SKM-1 (cell line): ENCODE measurements around the gene ADK.

Experiments
- DNase-seq: peaks from one replicate; lab custom pipeline; 2025; ENCODE audit not compliant: unreplicated experiment; lab: John Stamatoyannopoulos, UW

The ADK gene

DNA sequence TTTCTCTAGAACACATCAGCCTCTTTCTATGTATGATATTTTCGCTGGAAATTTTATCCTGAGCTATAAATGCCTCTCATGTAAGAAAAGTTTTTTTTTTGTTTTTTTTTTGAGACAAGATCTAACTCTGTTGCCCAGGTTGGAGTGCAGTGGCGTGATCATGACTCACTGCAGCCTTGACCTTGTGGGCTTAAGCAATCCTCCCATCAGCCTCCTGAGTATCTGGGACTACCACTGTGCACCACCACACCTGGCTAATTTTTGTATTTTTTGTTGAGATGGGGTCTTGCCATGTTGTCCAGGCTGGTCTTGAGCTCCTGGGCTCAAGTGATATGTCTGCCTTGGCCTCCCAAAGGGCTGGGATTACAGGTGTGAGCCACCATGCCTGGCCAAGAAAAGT, 80.4 kb downstream of the ADK start:
- no peak for DNase-seq

DNA sequence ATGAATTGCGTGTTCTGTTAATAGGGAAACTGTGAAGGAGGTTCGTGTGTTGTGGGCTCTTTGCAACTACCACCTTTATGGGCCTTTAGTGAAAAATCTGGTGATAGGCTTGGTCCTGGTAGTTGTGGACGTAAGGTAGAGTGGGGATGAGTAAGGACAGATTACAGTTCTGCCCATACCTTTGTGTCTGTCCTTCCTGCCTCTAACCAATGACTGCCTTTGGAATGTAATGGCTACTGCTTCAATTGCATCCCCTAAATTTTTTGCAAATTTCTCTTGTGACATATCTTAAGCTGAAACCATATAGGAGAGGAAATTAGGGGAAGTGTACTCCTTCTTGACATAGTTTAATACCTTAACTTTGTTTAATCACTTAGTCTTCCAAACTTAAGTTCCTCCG, 82.3 kb downstream of the ADK start:
- no peak for DNase-seq

DNA sequence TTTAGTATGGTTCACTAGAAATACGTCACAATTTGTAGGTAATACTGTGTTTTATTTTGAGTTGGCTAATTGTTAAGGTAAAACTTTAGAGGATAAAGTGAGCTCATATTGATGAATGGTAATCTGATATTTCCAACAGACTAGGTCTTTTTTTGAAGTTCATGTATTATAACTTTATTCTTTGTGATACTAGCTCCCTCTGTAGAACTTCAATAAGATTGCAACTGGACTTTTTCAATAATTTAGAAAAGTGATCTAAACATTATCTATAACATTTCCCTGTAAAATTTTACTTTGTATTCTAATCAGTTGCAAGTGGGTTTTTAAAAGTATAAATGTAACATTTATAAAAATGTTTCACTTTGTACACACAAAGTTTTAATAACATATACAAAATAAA, 83.5 kb downstream of the ADK start:
- DNase-seq, result no peak

DNA sequence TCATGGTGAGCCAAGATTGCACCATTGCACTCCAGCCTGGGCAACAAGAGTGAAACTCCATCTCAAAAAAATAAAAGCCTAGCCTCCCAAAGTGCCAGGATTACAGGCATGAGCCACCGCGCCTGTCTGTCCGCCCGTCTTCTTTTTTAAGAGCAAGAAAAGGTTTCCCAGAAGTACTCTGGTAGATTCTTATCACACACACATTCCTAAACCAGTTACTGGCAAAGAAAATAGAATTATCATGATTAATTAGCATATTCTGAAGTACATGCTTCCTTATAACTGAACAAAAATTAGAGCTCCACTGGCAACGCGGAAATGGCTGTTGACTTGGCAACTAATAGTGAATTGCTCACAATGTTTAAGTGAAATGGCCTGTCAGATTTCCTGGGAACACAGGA, 87.0 kb downstream of the ADK start:
- DNase-seq, result no peak

- no peak for DNase-seq
Measured at GRCh38 chr10:74238516-74238915, 87.5 kb downstream of the ADK start.

DNA sequence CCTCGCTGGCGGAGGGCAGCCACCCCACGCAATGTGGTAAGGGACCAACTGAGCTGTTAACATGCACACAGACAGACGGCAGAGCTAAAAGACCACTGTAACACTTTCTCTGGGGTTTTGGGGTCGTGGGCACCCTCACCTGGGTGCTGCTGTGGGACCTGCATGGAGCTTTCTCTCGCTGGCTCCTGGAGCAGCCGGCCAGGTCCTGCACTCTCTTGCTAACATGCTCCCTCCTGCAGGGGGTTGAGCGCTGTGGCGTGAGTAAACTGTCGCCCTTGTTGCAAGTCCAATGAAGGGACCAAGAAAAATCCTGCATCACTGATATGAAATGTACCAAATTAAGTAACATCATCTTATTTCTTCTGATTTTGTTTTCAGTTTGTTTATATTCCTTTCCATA, 92.0 kb downstream of the ADK start:
- no peak for DNase-seq

GRCh38 chr10:74244097-74244685, 93.2 kb downstream of the ADK start:
- DNase-seq, result no peak

- no peak for DNase-seq
Measured at GRCh38 chr10:74244807-74245206, 93.8 kb downstream of the ADK start.

DNA sequence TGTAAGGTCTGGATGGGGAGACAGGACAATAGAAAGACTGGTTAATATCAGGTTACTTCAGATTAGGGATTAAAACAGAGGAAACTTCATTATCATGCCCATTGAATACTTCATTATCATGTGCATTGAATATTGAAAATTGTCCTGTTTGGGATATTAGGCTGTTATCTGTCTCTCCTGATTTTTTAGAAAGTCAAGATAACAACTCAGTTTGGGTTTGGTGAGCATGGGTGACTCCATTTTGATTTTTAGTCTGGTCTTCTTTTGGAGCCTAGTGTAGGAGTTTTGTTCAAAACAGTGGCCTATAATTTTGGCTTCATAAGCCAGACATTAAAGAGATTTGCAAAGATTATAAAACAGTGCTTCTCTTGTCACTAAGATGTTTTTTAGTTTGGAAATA, 95.5 kb downstream of the ADK start:
- no peak for DNase-seq

- DNase-seq, result no peak
Measured at GRCh38 chr10:74249865-74250264, 98.8 kb downstream of the ADK start.

- DNase-seq, result peak; percentile 13
Measured at GRCh38 chr10:74255214-74255613, 104.2 kb downstream of the ADK start.

- DNase-seq, result peak; percentile 33
Measured at GRCh38 chr10:74255888-74256357, 104.9 kb downstream of the ADK start.

GRCh38 chr10:74262856-74263255, 111.8 kb downstream of the ADK start:
- no peak for DNase-seq

GRCh38 chr10:74263996-74264395, 113.0 kb downstream of the ADK start:
- DNase-seq, result no peak

DNA sequence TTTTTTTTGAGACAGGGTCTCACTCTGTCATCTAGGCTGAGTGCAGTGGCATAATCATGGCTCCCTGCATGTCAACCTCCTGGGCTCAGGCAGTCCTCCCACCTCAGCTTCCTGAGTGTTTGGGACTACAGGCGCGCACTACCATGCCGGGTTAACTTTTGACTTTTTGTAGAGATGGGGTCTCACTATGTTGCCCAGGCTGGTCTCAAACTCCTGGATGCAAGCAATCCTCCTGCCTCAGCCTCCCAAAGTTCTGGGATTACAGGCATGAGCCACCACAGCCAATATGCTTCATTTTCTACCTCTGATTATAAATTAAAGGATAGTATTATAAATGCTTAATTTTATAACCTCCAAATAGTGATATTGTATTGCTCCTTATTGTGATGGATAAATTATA, 121.3 kb downstream of the ADK start:
- no peak for DNase-seq

DNA sequence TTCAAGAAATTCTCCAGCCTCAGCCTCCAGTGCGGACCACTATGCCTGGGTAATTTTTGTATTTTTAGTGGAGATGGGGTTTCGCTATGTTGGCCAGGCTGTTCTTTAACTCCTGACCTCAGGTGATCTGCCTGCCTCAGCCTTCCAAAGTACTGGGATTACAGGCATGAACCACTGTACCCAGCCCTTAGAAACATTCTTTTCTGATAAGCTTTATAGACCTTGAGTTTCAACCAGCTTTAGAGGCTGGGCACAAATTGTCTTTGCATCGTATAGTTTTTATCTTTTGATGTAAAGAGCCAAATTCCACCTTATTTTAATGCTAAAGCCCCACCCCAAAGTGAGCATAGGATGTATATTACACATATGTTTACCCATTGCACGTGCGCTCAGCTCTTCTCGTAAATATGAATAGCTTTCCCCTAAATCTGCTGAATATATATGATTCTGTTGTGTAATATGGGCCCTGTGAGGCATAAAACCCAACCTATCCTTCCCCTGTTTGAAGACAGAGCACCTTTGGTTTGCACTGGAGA, 124.8 kb downstream of the ADK start:
- DNase-seq, result no peak

DNA sequence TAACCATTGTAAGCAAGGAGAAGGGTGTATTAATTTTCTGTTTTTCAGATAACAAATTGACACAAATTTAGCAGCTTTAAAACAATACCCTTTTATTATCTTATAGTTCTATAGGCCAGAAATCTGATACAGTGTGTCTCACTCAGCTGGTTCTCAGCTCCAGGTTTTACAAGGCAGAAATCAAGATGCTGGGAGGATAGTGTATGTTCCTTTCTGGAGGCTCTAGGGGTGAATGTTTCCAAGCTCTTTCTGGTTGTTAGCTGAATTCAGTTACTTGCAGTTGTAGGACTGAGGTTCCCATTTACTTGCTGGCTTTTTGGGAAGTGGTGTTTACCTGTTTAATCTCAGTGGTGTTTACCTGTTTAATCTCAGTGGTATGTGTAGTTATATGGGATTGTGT, 125.4 kb downstream of the ADK start:
- no peak for DNase-seq

GRCh38 chr10:74282151-74282847, 131.3 kb downstream of the ADK start:
- no peak for DNase-seq

DNA sequence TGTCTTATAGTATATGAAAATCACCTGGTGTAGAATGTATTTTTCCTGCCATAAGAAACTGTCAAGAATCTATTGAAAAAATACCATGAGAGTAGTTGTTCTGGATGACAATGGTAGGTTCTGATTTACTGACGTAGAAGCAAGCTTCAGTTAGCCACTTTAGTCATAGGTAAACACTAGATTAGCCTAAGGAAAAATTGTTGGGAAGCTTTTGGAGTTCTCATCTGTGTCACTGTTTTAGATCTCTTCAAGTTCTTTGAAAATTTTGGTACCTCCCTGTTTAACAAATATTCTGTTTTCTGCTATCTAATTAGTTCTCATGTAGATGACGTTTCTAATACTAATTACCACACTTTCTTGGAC, 131.8 kb downstream of the ADK start:
- no peak for DNase-seq

- no peak for DNase-seq
Measured at GRCh38 chr10:74289188-74289587, 138.2 kb downstream of the ADK start.

- no peak for DNase-seq
Measured at GRCh38 chr10:74289951-74290350, 138.9 kb downstream of the ADK start.

GRCh38 chr10:74290708-74291107, 139.7 kb downstream of the ADK start:
- no peak for DNase-seq
